Skin epidermis (tissue), 12 donors: ENCODE measurements around the gene PTDSS2.

Experiments
- H3K27ac ChIP-seq, 21 experiments: fragments of 200-600 bp; sonication (generic) in 11 of 21; one replicate each; pipeline ENCODE4 v1.5.0; 2020; ENCODE audit warnings: mild to moderate bottlenecking in 3 of 21, inconsistent platforms in 2 of 21, moderate library complexity in 2 of 21
- H3K4me3 ChIP-seq, 7 experiments: fragments of 200-600 bp; sonication (generic) in 2 of 7; one replicate each; pipeline ENCODE4 v1.5.0; 2020; ENCODE audit warnings: inconsistent platforms in 2 of 7, mild to moderate bottlenecking in 2 of 7, moderate library complexity in 1 of 7

Gene PTDSS2

GRCh38 chr11:460331-461199 lies 10.5 kb downstream of the PTDSS2 start:
- peak overlapping the region in 13 of 21 experiments; percentile 22 to 77 (median 58) for H3K27ac ChIP-seq
- H3K4me3 ChIP-seq: no peak overlapping the region

GRCh38 chr11:461626-462025 lies 11.5 kb downstream of the PTDSS2 start:
- Histone ChIP-seq H3K4me3 (no peak overlapping the region), H3K27ac (peak overlapping the region in 7 of 21 experiments; percentile 35 to 74 (median 68))

DNA sequence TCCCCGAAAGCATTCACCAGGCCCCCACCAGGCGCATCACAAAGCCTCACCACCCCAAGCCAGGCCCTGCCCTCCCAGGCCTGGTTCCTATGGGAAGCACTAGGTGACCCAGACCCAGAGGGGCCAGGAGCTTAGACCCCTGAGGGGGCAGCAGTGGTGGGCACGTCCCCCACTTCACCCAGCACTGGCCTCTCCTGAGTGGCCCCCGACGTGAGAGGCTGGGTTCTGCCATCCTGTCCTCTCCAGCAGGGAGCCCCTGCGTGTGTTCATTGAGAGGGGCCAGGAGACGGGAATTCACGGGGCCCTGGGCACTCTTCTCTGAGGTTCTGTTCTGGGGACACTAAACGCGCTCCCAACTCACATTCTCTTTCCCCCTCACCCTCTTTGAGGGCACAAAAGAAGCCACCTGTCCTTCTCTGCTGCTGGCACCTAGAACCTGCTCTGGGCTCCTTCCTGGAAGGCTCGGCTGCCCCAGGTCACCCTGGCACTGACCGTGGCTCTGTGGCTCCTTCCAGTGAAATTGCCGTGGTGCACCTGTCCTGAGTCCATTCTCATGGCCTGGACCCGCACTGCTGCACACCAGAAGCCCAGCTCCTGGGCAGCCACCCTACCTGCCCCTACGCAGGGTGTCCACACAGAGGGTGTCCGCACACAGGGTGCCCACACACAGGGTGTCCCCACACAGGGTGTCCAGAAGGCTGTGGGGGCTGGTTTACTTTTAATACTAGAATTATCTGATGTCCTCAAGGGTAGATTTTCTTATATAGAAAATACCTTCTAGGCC lies 12.2 kb downstream of the PTDSS2 start:
- Histone ChIP-seq H3K4me3 (no peak overlapping the region), H3K27ac (peak overlapping the region in 2 of 21 experiments; percentile 58 to 74)

GRCh38 chr11:464316-464715 lies 14.2 kb downstream of the PTDSS2 start:
- H3K27ac ChIP-seq: no peak overlapping the region
- H3K4me3 ChIP-seq: no peak overlapping the region

- H3K27ac ChIP-seq: no peak overlapping the region
- H3K4me3 ChIP-seq: no peak overlapping the region
Observed at GRCh38 chr11:465896-466530, 15.9 kb downstream of the PTDSS2 start.

- H3K4me3 ChIP-seq: no peak overlapping the region
- peak overlapping the region in 2 of 21 experiments; percentile 31 to 78 for H3K27ac ChIP-seq
Observed at GRCh38 chr11:468036-468435, 18.0 kb downstream of the PTDSS2 start.

GRCh38 chr11:468493-468892 lies 18.4 kb downstream of the PTDSS2 start:
- H3K4me3 ChIP-seq: no peak overlapping the region
- H3K27ac ChIP-seq: peak overlapping the region in 5 of 21 experiments; percentile 6 to 78 (median 30)

DNA sequence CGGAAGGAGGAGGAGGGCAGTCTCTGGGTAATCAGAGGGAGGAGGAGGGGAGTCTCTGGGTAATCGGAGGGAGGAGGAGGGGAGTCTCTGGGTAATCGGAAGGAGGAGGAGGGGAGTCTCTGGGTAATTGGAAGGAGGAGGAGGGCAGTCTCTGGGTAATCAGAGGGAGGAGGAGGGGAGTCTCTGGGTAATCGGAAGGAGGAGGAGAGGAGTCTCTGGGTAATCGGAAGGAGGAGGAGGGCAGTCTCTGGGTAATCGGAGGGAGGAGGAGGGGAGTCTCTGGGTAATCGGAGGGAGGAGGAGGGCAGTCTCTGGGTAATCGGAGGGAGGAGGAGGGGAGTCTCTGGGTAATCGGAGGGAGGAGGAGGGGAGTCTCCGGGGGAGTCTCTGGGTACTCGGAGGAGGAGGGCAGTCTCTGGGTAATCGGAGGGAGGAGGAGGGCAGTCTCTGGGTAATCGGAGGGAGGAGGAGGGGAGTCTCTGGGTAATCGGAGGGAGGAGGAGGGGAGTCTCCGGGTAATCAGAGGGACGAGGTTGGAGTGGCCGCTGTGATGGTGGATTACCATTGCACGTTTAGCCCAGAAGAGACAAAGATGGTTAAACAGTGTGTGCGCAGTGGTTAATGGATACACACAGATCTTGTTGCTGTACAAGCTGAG lies 19.1 kb downstream of the PTDSS2 start:
- peak overlapping the region in 2 of 7 experiments; percentile 0 to 14 for H3K4me3 ChIP-seq
- H3K27ac ChIP-seq: peak overlapping the region in 17 of 21 experiments; percentile 6 to 85 (median 70)

- H3K4me3 ChIP-seq: peak overlapping the region in 2 of 7 experiments; percentile 0 to 14
- peak overlapping the region in 19 of 21 experiments; percentile 6 to 85 (median 68) for H3K27ac ChIP-seq
Observed at GRCh38 chr11:469684-470560, 19.8 kb downstream of the PTDSS2 start.

DNA sequence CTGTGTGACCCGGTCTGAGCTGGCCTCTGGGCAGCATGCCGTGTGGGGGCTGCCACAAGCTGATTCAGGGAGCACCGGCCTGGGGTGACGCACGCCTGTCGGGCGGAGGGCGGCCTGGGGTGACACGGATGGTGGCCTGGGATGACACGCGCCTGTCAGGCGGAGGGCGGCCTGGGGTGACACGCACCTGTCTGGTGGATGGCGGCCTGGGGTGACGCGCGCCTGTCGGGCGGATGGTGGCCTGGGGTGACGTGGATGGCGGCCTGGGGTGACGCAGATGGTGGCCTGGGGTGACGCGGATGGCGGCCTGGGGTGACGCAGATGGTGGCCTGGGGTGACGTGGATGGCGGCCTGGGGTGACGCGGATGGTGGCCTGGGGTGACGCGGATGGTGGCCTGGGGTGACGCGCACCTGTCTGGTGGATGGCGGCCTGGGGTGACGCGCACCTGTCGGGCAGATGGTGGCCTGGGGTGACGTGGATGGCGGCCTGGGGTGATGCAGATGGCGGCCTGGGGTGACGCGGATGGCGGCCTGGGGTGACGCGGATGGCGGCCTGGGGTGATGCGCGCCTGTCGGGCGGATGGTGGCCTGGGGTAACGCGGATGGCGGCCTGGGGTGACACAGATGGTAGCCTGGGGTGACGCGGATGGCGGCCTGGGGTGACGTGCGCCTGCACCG lies 21.5 kb downstream of the PTDSS2 start:
- H3K4me3 ChIP-seq: no peak overlapping the region
- peak overlapping the region in 1 of 21 experiments; percentile 29 for H3K27ac ChIP-seq

GRCh38 chr11:472272-472671 lies 22.2 kb downstream of the PTDSS2 start:
- H3K27ac ChIP-seq: no peak overlapping the region
- no peak overlapping the region for H3K4me3 ChIP-seq

DNA sequence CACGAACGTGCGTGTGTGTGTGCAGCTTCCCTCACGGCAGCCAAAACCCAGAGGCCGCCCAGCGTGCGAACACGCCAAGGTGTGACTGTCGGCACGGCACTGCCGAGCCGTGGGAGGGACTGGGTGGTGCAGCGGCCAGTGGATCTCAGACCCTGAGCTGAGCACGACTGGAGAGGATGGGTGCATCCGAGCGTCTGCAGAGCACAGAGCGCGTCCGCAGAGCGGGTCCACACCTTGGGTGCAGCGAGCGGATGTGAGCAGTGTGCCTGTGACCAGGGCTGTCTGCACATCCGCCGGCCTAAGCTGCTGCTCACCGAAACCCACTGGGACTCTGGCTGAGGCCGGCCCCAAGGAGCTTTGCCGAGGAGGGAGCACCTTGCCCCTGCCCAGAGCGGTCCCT lies 22.7 kb downstream of the PTDSS2 start:
- Histone ChIP-seq H3K27ac (no peak overlapping the region), H3K4me3 (no peak overlapping the region)

DNA sequence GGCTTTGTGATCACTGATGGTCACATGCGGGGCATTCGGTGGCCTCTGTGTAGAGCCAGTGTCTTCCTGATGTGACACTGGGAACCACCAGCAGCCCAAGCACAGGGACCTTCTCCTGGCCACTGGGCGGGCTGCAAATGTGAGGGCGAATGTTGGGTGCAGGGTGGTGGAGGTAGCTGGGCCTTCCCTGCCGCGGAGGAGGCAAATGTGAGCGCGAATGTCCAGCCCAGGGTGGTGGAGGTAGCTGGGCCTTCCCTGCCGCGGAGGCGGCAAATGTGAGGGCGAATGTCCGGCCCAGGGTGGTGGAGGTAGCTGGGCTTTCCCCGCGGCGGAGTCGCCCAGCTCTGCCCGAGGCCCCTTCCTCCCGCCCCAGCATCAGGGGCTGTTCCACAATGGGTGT lies 23.3 kb downstream of the PTDSS2 start:
- H3K27ac ChIP-seq: no peak overlapping the region
- H3K4me3 ChIP-seq: no peak overlapping the region

- Histone ChIP-seq H3K27ac (no peak overlapping the region), H3K4me3 (no peak overlapping the region)
Observed at GRCh38 chr11:473962-474785, 24.1 kb downstream of the PTDSS2 start.

GRCh38 chr11:474914-475506 lies 24.9 kb downstream of the PTDSS2 start:
- no peak overlapping the region for H3K4me3 ChIP-seq
- no peak overlapping the region for H3K27ac ChIP-seq

- no peak overlapping the region for H3K4me3 ChIP-seq
Observed at GRCh38 chr11:475941-476340, 25.9 kb downstream of the PTDSS2 start.

GRCh38 chr11:476416-476815 lies 26.3 kb downstream of the PTDSS2 start:
- Histone ChIP-seq H3K4me3 (no peak overlapping the region), H3K27ac (no peak overlapping the region)

More at GRCh38 chr11:475941-476340, 25.9 kb downstream of the PTDSS2 start:
- no peak overlapping the region for H3K27ac ChIP-seq
